Upper lobe of right lung (tissue), 1 donor: ENCODE data around the gene PLD4. TPM values are rescaled to one million over a fixed set of nuclear protein-coding genes. Genes with fewer than 3 reads are reported as not detected.

ENCODE experiments used
- ATAC-seq: fragments of 200-7000 bp; cut with Tn5 transposase; one replicate; pipeline ENCODE4 v1.9.1; 2020; ENCODE audit warnings: mild to moderate bottlenecking, moderate library complexity
- DNase-seq: peaks from one replicate; pipeline ENCODE4 v3.0.0-alpha.2; 2020
- H3K27ac ChIP-seq: fragments of 200-600 bp; one replicate; pipeline ENCODE4 v1.8.0; 2022
- H3K27me3 ChIP-seq: fragments of 200-600 bp; one replicate; pipeline ENCODE4 v1.8.0; 2022; ENCODE audit warnings: mild to moderate bottlenecking
- H3K36me3 ChIP-seq: fragments of 200-600 bp; one replicate; pipeline ENCODE4 v1.8.0; 2022
- H3K4me1 ChIP-seq: fragments of 200-600 bp; one replicate; pipeline ENCODE4 v1.8.0; 2022
- H3K4me3 ChIP-seq: fragments of 200-600 bp; one replicate; pipeline ENCODE4 v1.8.0; 2022; ENCODE audit warnings: mild to moderate bottlenecking
- H3K9me3 ChIP-seq: fragments of 200-600 bp; one replicate; pipeline ENCODE4 v1.8.0; 2022
- intact Hi-C: fragments of 100-400 bp; cut with DNase I; formaldehyde crosslinking; loops from one replicate; pipeline ENCODE4 v1.11.0; 2022
- total RNA-seq: library from RNA; stranded (reverse); fragmentation: NEBNext Ultra II Directional; extraction: Animal tissue kit (Norgen Biotek cat#: 25700); gene quantifications from one replicate; pipeline ENCODE4 v1.2.1, GENCODE V29; 2021
- TF ChIP-seq, protein P1 (sequence below): fragments of 200-600 bp; IDR thresholded peaks from one replicate; pipeline ENCODE4 v1.8.0; 2022; ENCODE audit warnings: antibody characterized with exemption
- donor health status: DM: no; HTN: yes; CAD: no; lungs with severe emphysema.

The PLD4 gene
- total RNA-seq, 1 donor from 2014 or later = 3.1 TPM

DNA sequence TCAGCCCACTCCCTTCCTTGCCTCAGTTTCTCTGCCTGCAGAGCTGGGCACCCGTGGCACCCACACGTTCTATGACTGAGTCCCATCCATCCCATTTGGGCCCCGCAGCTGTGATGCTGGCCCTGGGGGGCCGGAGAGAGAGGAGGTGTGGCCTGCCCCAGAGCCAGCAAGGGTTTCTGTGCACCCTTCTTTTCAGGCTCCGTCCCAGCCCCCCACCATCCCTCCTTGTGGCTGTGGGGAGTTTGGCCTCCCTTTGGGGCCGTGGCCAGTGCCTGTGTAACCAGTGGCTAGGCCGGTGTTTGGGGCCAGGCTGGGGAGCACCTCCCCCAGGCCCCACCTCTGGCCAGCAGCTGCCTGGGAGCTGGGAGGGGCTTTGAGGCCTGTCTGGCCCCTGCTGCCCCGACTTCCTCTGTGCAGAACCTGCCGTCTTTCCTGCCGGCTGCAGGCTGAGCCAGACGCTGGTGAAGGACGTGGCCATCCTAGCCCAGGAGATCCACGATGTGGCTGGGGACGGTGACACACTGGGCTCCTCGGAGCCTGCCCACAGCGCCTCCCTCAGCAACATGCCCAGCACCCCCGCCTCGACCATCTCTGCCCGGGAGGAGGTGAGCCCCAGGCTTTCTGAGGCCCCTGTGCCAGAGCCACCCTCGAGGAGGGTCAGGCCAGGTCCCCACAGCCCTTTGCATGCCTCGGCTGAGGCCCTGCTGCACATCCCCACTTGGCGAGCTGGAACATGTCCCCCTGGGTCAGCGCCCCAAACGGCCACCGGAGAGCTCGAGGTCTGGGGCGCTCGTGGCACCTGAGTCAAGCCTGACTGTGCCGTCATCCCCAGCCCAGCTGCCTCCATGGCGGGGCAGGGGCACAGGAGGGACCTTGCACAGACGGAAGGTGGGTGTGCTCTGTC is 31.9 kb upstream of the PLD4 start:
- Histone ChIP-seq H3K36me3 (no peaks in the 10 kb centered on the region), H3K27me3 (no peaks in the 10 kb centered on the region), H3K4me1 (no peaks in the 10 kb centered on the region), H3K4me3 (no peak overlapping the region), H3K9me3 (no peaks in the 10 kb centered on the region), H3K27ac (no peak overlapping the region)
- ATAC-seq (no peak), DNase-seq (peak; percentile 65)
- TF ChIP-seq, protein P1, sequence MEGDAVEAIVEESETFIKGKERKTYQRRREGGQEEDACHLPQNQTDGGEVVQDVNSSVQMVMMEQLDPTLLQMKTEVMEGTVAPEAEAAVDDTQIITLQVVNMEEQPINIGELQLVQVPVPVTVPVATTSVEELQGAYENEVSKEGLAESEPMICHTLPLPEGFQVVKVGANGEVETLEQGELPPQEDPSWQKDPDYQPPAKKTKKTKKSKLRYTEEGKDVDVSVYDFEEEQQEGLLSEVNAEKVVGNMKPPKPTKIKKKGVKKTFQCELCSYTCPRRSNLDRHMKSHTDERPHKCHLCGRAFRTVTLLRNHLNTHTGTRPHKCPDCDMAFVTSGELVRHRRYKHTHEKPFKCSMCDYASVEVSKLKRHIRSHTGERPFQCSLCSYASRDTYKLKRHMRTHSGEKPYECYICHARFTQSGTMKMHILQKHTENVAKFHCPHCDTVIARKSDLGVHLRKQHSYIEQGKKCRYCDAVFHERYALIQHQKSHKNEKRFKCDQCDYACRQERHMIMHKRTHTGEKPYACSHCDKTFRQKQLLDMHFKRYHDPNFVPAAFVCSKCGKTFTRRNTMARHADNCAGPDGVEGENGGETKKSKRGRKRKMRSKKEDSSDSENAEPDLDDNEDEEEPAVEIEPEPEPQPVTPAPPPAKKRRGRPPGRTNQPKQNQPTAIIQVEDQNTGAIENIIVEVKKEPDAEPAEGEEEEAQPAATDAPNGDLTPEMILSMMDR = no peak
- intact Hi-C loops = loop anchor here (10.0 kb wide), 1 partner anchor 152 kb away; no protein-coding TSS in a partner anchor

DNA sequence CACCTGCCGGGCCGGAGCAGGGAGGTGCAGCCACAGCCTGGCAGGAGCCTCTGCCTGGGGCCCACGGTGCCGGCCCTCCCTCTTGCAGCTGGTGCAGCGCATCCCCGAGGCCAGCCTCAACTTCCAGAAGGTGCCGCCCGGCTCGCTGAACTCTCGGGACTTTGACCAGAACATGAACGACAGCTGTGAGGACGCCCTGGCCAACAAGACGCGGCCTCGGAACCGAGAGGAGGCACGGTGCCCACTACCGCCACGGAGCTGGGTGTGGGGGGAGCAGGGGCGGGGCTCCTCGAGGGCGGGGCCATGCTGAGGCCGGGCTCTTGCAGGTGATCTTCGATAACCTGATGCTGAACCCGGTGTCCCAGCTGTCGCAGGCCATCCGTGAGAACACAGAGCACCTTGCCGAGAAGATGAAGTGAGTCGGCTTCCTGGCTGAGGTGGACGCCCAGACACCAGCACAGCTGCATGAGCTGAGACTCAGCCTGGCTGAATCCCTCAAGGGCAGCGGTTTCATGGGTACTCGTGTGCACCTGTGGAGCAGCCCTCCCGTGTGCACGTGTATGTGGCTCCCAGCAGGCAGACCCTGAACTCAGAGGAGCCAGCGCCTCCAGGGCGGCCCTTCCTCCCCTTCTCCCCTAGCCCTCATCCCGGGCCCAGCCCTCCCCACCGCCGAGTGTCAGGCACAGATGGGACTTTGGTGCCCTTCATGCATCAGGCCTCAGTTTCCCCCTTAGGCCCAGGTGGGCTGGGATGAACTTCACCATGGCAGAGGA is 31.1 kb upstream of the PLD4 start:
- H3K4me1 ChIP-seq = no peaks in the 10 kb centered on the region
- no peak for ATAC-seq
- no peaks in the 10 kb centered on the region for H3K27me3 ChIP-seq
- H3K9me3 ChIP-seq = no peaks in the 10 kb centered on the region
- no peaks in the 10 kb centered on the region for H3K36me3 ChIP-seq
- DNase-seq = peak; percentile 64
- intact Hi-C loops = loop anchor here (10.0 kb wide), 1 partner anchor 151 kb away; no protein-coding TSS in a partner anchor
- TF ChIP-seq, protein P1 = no peak
- no peak overlapping the region for H3K27ac ChIP-seq
- no peak overlapping the region for H3K4me3 ChIP-seq

DNA sequence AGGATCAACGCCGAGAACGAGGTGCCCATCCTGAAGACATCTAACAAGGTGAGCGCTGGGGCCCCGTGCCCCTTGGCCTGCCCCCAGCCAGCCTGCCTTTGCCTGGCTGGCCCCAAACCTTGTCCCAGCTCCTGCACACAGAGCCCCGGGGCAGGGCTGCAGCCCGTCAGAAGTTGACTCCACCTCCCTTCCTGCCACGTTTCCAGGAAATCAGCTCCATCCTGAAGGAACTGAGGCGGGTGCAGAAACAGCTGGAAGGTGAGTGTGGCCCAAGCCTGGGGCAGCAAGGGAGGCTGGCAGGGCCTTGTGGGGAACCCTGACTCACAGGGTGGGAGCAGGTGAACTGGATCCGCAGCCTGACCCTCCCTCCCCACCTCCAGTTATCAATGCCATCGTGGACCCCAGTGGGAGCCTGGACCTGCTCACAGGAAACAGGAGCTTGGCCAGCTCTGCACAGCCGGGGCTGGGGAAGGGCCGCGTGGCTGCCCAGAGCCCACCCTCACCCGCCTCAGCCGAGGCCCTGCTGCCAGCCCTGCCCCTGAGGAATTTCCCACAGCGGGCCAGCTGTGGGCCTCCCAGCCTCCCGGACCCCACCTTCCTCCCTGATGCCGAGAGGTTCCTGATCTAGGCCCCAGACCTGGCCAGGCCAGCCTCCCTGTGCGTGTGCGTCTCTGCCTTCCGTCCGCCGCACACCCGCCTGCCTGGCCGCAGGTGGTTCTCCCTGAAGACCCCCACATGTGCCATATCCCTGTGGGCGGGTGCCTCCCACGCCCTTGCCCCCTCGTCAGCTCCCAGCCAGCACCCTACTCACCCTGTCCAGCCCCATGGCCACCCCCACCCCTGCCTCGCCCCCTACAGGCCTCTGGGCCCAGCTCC is 30.1 kb upstream of the PLD4 start:
- ATAC-seq (no peak), DNase-seq (peak; percentile 66)
- Histone ChIP-seq H3K4me1 (no peaks in the 10 kb centered on the region), H3K36me3 (no peaks in the 10 kb centered on the region), H3K27me3 (no peaks in the 10 kb centered on the region), H3K27ac (no peak overlapping the region), H3K9me3 (no peaks in the 10 kb centered on the region), H3K4me3 (no peak overlapping the region)
- intact Hi-C loops = loop anchor here (10.0 kb wide), 1 partner anchor 150 kb away; no protein-coding TSS in a partner anchor
- TF ChIP-seq, protein P1 = no peak

DNA sequence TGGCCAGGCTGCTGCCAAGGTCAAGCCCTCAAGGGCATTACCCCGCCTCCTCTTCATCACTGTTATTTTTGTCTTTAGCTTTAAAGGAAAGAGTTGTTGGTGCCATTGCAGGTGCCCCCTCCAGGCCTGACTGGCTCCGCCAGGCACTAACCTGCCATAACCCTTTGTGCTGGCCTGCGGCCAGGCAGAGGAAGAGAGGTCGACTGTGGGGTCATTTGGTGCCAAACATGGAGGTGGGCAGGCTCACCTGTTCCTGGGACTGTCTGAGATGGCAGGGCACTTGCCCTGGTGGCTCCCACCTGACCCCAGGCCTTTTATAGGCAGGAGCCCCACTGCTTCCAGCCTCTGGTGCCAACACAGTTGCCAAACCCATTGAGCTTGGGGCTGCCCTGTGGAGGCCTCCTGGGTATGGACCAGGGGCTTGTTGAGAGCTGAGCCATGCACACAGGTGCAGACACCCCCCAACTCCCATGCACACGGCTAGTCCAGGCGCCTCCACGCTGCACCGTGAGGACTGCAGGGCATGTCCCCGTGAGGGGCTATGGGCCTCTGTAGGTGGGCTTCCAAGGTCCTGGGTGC is 29.4 kb upstream of the PLD4 start:
- no peak for DNase-seq
- H3K4me3 ChIP-seq = no peak overlapping the region
- no peaks in the 10 kb centered on the region for H3K36me3 ChIP-seq
- no peak overlapping the region for H3K27ac ChIP-seq
- TF ChIP-seq, protein P1 = no peak
- ATAC-seq = no peak
- no peaks in the 10 kb centered on the region for H3K9me3 ChIP-seq
- H3K27me3 ChIP-seq = no peaks in the 10 kb centered on the region
- H3K4me1 ChIP-seq = no peaks in the 10 kb centered on the region
- intact Hi-C loops = loop anchor here (10.0 kb wide), 1 partner anchor 150 kb away; no protein-coding TSS in a partner anchor
